HepG2 (cell line): ENCODE data around the gene ZCCHC8. TPM values are rescaled to one million over a fixed set of nuclear protein-coding genes. Genes with fewer than 3 reads are reported as not detected.
A peak's percentile ranks its signal among the peaks of the same experiment; 100 is the strongest.

Source experiments
- DZIP1 ChIP-seq: sonication (generic); formaldehyde crosslinking; IDR thresholded peaks from 2 replicates; pipeline ENCODE4 v1.5.0; 2020; ENCODE audit warnings: mild to moderate bottlenecking, missing genetic modification reagents
- JUN ChIP-seq: sonication (generic); formaldehyde crosslinking; IDR thresholded peaks from 2 replicates; pipeline ENCODE4 v1.4.0; 2020; ENCODE audit warnings: mild to moderate bottlenecking, missing genetic modification reagents
- MXD3 ChIP-seq: IDR thresholded peaks from 2 replicates; pipeline ENCODE4 v1.6.1; 2016; ENCODE audit warnings: mild to moderate bottlenecking, missing biosample characterization, missing genetic modification reagents
- PPARG ChIP-seq: conservative IDR thresholded peaks from 2 replicates; pipeline ENCODE4 v1.6.1; 2016; ENCODE audit warnings: missing biosample characterization, missing genetic modification reagents
- SAFB2 ChIP-seq: sonication (generic); formaldehyde crosslinking; IDR thresholded peaks from 2 replicates; pipeline ENCODE4 v1.5.1; 2020; ENCODE audit warnings: missing genetic modification reagents, low read depth, mild to moderate bottlenecking, borderline replicate concordance
- U2AF2 ChIP-seq: fragments of 200-400 bp; formaldehyde crosslinking; IDR thresholded peaks from 2 replicates; pipeline ENCODE4 v1.6.1; 2017; ENCODE audit warnings: low read depth, mild to moderate bottlenecking, low read length
- YY1 ChIP-seq: IDR thresholded peaks from 2 replicates; pipeline ENCODE4 v1.6.1; 2011; ENCODE audit warnings: low read length, low read depth, moderate library complexity, mild to moderate bottlenecking; ENCODE audit not compliant: insufficient read depth, insufficient replicate concordance
- ZFP37 ChIP-seq: sonication (generic); formaldehyde crosslinking; IDR thresholded peaks from 2 replicates; pipeline ENCODE4 v1.4.0; 2020; ENCODE audit warnings: missing genetic modification reagents, borderline replicate concordance
- ZNF24 ChIP-seq: fragments of 450-650 bp; IDR thresholded peaks from 2 replicates; pipeline ENCODE4 v1.6.1; 2017; ENCODE audit warnings: antibody characterized with exemption, mild to moderate bottlenecking
- ZNF296 ChIP-seq: sonication (generic); formaldehyde crosslinking; conservative IDR thresholded peaks from 2 replicates; pipeline ENCODE4 v1.5.0; 2020; ENCODE audit warnings: mild to moderate bottlenecking, missing genetic modification reagents
- ZNF569 ChIP-seq: sonication (generic); formaldehyde crosslinking; IDR thresholded peaks from 2 replicates; pipeline ENCODE4 v1.5.0; 2020; ENCODE audit warnings: mild to moderate bottlenecking, missing genetic modification reagents, moderate library complexity, borderline replicate concordance
- ZNF615 ChIP-seq: sonication (generic); formaldehyde crosslinking; IDR thresholded peaks from 2 replicates; pipeline ENCODE4 v1.5.0; 2020; ENCODE audit warnings: mild to moderate bottlenecking, missing genetic modification reagents, borderline replicate concordance
- polyA plus RNA-seq, 8 experiments: library from polyadenylated mRNA; depleted of rRNA in 3 of 8; stranded (reverse) in 7 of 8; unstranded in 1 of 8; fragments of >200 nt; fragmentation: Illumina TruSeq in 4 of 8; extraction: Trizol in 4 of 8; gene quantifications; 2 replicates each; pipeline versions ENCODE4 v1.2.1 to v1.2.3, GENCODE V29; 2011 to 2016; ENCODE audit warnings: low read depth in 4 of 8, missing spikeins in 1 of 8, mixed read lengths in 1 of 8; ENCODE audit not compliant: insufficient read depth in 1 of 8
- total RNA-seq, 5 experiments: library from RNA; depleted of rRNA; stranded (reverse); fragments of >200 nt; fragmentation: Illumina TruSeq; extraction: Trizol; gene quantifications; 2 replicates each; pipeline ENCODE4 v1.2.3, GENCODE V29; 2016; ENCODE audit warnings: low read depth in 1 of 5
- TF ChIP-seq, protein P1 (sequence below): sonication (generic); formaldehyde crosslinking; IDR thresholded peaks from 2 replicates; pipeline ENCODE4 v1.4.0; 2020; ENCODE audit warnings: missing genetic modification reagents
- TF ChIP-seq, protein P2 (sequence below): sonication (generic); formaldehyde crosslinking; IDR thresholded peaks from 2 replicates; pipeline ENCODE4 v1.4.0; 2020; ENCODE audit warnings: missing genetic modification reagents
- TF ChIP-seq, protein P3 (sequence below): sonication (generic); formaldehyde crosslinking; IDR thresholded peaks from 2 replicates; pipeline ENCODE4 v1.8.1; 2023; ENCODE audit warnings: mild to moderate bottlenecking, missing genetic modification reagents
- TF ChIP-seq, protein P4 (sequence below): sonication (generic); formaldehyde crosslinking; IDR thresholded peaks from 2 replicates; pipeline ENCODE4 v1.8.0; 2022; ENCODE audit warnings: mild to moderate bottlenecking, missing genetic modification reagents; ENCODE audit not compliant: insufficient replicate concordance

ZCCHC8 gene
- total and polyA plus RNA-seq, 2 of the 13 experiments (the other 11 are each of a cell fraction or from before 2014, with no cell fraction given) = 18.6 to 20.9 TPM

- no peak; the same call in 1 of the 2 replicates for TF ChIP-seq SAFB2 (CRISPR knock-in tag)
- TF ChIP-seq, protein P1, sequence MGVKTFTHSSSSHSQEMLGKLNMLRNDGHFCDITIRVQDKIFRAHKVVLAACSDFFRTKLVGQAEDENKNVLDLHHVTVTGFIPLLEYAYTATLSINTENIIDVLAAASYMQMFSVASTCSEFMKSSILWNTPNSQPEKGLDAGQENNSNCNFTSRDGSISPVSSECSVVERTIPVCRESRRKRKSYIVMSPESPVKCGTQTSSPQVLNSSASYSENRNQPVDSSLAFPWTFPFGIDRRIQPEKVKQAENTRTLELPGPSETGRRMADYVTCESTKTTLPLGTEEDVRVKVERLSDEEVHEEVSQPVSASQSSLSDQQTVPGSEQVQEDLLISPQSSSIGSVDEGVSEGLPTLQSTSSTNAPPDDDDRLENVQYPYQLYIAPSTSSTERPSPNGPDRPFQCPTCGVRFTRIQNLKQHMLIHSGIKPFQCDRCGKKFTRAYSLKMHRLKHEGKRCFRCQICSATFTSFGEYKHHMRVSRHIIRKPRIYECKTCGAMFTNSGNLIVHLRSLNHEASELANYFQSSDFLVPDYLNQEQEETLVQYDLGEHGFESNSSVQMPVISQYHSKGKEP (CRISPR knock-in tag) = no peak
- TF ChIP-seq PPARG (CRISPR knock-in tag) = no peak
- no peak for TF ChIP-seq ZNF296 (CRISPR knock-in tag)
- no peak for TF ChIP-seq MXD3 (CRISPR knock-in tag)
- TF ChIP-seq ZFP37 = no peak; the same call in 1 of the 2 replicates
- TF ChIP-seq, protein P2, sequence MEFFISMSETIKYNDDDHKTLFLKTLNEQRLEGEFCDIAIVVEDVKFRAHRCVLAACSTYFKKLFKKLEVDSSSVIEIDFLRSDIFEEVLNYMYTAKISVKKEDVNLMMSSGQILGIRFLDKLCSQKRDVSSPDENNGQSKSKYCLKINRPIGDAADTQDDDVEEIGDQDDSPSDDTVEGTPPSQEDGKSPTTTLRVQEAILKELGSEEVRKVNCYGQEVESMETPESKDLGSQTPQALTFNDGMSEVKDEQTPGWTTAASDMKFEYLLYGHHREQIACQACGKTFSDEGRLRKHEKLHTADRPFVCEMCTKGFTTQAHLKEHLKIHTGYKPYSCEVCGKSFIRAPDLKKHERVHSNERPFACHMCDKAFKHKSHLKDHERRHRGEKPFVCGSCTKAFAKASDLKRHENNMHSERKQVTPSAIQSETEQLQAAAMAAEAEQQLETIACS (CRISPR knock-in tag) = no peak
- TF ChIP-seq YY1 = peak; percentile 99
- TF ChIP-seq, protein P3, sequence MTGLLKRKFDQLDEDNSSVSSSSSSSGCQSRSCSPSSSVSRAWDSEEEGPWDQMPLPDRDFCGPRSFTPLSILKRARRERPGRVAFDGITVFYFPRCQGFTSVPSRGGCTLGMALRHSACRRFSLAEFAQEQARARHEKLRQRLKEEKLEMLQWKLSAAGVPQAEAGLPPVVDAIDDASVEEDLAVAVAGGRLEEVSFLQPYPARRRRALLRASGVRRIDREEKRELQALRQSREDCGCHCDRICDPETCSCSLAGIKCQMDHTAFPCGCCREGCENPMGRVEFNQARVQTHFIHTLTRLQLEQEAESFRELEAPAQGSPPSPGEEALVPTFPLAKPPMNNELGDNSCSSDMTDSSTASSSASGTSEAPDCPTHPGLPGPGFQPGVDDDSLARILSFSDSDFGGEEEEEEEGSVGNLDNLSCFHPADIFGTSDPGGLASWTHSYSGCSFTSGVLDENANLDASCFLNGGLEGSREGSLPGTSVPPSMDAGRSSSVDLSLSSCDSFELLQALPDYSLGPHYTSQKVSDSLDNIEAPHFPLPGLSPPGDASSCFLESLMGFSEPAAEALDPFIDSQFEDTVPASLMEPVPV (CRISPR knock-in tag) = no peak; the same call in none of the 2 replicates
- no peak; the same call in 1 of the 2 replicates for TF ChIP-seq ZNF569
- TF ChIP-seq, protein P4, sequence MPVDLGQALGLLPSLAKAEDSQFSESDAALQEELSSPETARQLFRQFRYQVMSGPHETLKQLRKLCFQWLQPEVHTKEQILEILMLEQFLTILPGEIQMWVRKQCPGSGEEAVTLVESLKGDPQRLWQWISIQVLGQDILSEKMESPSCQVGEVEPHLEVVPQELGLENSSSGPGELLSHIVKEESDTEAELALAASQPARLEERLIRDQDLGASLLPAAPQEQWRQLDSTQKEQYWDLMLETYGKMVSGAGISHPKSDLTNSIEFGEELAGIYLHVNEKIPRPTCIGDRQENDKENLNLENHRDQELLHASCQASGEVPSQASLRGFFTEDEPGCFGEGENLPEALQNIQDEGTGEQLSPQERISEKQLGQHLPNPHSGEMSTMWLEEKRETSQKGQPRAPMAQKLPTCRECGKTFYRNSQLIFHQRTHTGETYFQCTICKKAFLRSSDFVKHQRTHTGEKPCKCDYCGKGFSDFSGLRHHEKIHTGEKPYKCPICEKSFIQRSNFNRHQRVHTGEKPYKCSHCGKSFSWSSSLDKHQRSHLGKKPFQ (CRISPR knock-in tag) = no peak
- no peak for TF ChIP-seq U2AF2
- TF ChIP-seq ZNF24 = 0 out of 2 replicates have a peak, but pooled peaks have one; percentile 4
- peak; percentile 96 for TF ChIP-seq ZNF615 (CRISPR knock-in tag)
- no peak for TF ChIP-seq JUN
- no peak for TF ChIP-seq DZIP1
These were observed 26.1 kb upstream of the ZCCHC8 start, which contains the start of the genes KNTC1 and RSRC2 (continued) for GRCh38 chr12:122526683-122527477.
